ENCODE data around the gene CFAP299.

CFAP299 gene

GRCh38 chr4:80521438-80521837 is 185.9 kb downstream of the CFAP299 start:
- DNase-seq (ENCODE audit: low read depth) = no peak

- DNase-seq (ENCODE audit: low read depth) = no peak
Observed at GRCh38 chr4:80526697-80527096, 191.2 kb downstream of the CFAP299 start.

GRCh38 chr4:80529026-80529425 is 193.5 kb downstream of the CFAP299 start:
- DNase-seq (ENCODE audit: low read depth) = peak; percentile 91

- no peak for DNase-seq (ENCODE audit: low read depth)
Observed at GRCh38 chr4:80532674-80533333, 197.3 kb downstream of the CFAP299 start.

GRCh38 chr4:80535551-80535950 is 200.0 kb downstream of the CFAP299 start:
- DNase-seq (ENCODE audit: low read depth) = no peak

GRCh38 chr4:80538276-80538926 is 202.9 kb downstream of the CFAP299 start:
- peak; percentile 25 for DNase-seq (ENCODE audit: low read depth)

- no peak for DNase-seq (ENCODE audit: low read depth)
Observed at GRCh38 chr4:80539190-80539589, 203.7 kb downstream of the CFAP299 start.

GRCh38 chr4:80540349-80540748 is 204.8 kb downstream of the CFAP299 start:
- DNase-seq (ENCODE audit: low read depth) = no peak

- DNase-seq (ENCODE audit: low read depth) = peak; percentile 60
Observed at GRCh38 chr4:80540785-80541469, 205.4 kb downstream of the CFAP299 start.

- DNase-seq (ENCODE audit: low read depth) = no peak
Observed at GRCh38 chr4:80542747-80543146, 207.2 kb downstream of the CFAP299 start.

- no peak for DNase-seq (ENCODE audit: low read depth)
Observed at GRCh38 chr4:80560337-80560736, 224.8 kb downstream of the CFAP299 start.

- no peak for DNase-seq (ENCODE audit: low read depth)
Observed at GRCh38 chr4:80566203-80566872, 230.8 kb downstream of the CFAP299 start.

GRCh38 chr4:80568891-80569290 is 233.4 kb downstream of the CFAP299 start:
- no peak for DNase-seq (ENCODE audit: low read depth)

- peak; percentile 41 for DNase-seq (ENCODE audit: low read depth)
Observed at GRCh38 chr4:80576796-80577195, 241.3 kb downstream of the CFAP299 start.

GRCh38 chr4:80578001-80578400 is 242.5 kb downstream of the CFAP299 start:
- DNase-seq (ENCODE audit: low read depth) = no peak

- no peak for DNase-seq (ENCODE audit: low read depth)
Observed at GRCh38 chr4:80585542-80585941, 250.0 kb downstream of the CFAP299 start.

- no peak for DNase-seq (ENCODE audit: low read depth)
Observed at GRCh38 chr4:80586716-80587115, 251.2 kb downstream of the CFAP299 start.

- no peak for DNase-seq (ENCODE audit: low read depth)
Observed at GRCh38 chr4:80587871-80588385, 252.4 kb downstream of the CFAP299 start.

- no peak for DNase-seq (ENCODE audit: low read depth)
Observed at GRCh38 chr4:80592950-80593349, 257.4 kb downstream of the CFAP299 start.

GRCh38 chr4:80594701-80595100 is 259.2 kb downstream of the CFAP299 start:
- DNase-seq (ENCODE audit: low read depth) = no peak

- peak; percentile 26 for DNase-seq (ENCODE audit: low read depth)
Observed at GRCh38 chr4:80608281-80608980, 272.9 kb downstream of the CFAP299 start.

- no peak for DNase-seq (ENCODE audit: low read depth)
Observed at GRCh38 chr4:80610199-80610598, 274.7 kb downstream of the CFAP299 start.

All from amniotic epithelial cell (primary cell).